Activated CD4-positive, alpha-beta T cell treated with anti-CD3 and anti-CD28 coated beads, Interleukin-2, amount 50 U/mL, for 48 hours (primary cell): ENCODE measurements around the gene MAP3K8.
"Not testable (repeated sequence)": the region's sequence is repeated elsewhere in the genome, so short reads cannot be mapped to it uniquely, and the experiment has no call there.

Experiments
- DNase-seq, 2 experiments: peaks; one replicate each; pipeline ENCODE4 v3.0.0-alpha.2; 2020

The MAP3K8 gene

DNA sequence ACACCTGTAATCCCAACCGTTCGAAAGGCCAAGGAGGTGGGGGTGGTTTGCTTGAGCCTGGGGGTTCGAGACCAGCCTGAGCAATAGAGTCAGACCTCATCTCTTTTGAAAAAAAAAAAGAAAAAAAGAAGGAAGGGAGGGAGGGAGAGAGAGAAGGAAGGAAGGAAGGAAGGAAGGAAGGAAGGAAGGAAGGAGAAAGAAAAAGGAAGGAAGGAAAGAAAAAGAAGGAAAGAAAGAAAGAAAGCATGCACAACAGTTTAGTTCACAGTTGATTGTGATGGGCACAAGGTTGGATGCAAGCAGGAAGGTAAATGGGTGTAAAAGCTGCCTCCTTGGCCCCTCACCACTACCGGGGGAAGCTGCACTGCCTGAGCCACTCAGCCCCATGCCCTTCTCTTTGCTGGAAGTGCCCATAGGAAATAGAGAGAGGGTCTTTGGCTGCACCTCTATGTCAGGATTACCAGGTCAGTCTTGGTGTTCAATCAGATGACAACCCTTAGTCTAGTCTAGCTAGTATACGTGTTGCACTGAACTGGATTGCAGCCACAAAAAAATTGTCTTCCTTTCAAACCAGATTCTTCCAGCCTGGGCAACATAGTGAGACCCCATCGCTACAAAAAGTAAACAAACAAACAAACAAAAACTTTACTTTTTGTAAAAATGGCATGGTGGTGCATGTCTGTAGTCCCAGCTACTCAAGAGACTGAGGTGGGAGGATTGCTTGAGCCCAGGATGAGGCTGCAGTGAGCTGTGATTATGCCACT, 20.0 kb downstream of the MAP3K8 start:
- DNase-seq: no peak

- no peak for DNase-seq
Measured at GRCh38 chr10:30454744-30455510, 20.9 kb downstream of the MAP3K8 start.

- no peak for DNase-seq
Measured at GRCh38 chr10:30455816-30456215, 21.8 kb downstream of the MAP3K8 start.

GRCh38 chr10:30456266-30456665, 22.3 kb downstream of the MAP3K8 start:
- DNase-seq: no peak

GRCh38 chr10:30459283-30459682, 25.3 kb downstream of the MAP3K8 start:
- no peak for DNase-seq

GRCh38 chr10:30460121-30460520, 26.1 kb downstream of the MAP3K8 start:
- DNase-seq: no peak

GRCh38 chr10:30462513-30462912, 28.5 kb downstream of the MAP3K8 start:
- no peak for DNase-seq

GRCh38 chr10:30463944-30464451, 30.0 kb downstream of the MAP3K8 start:
- DNase-seq: no peak

GRCh38 chr10:30464675-30465074, 30.7 kb downstream of the MAP3K8 start:
- no peak for DNase-seq

DNA sequence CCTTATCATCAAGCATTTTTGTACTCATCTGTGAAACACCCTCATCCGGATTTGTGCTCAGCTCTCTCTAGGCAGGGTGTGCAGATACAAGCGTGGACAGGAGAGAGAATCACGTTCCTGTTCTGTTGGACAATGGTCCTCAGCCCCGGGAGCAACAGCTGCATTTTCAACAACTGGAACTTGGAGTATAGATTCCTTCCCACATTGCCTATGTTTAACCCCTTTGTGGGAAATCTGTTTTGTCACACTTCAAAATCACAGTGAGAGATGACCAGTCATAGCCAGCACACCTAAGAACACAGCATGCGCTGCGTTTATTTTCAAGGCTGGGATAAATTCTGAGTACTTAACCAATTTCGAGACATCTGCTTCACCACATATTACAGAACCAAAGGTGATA, 32.5 kb downstream of the MAP3K8 start:
- no peak for DNase-seq

DNA sequence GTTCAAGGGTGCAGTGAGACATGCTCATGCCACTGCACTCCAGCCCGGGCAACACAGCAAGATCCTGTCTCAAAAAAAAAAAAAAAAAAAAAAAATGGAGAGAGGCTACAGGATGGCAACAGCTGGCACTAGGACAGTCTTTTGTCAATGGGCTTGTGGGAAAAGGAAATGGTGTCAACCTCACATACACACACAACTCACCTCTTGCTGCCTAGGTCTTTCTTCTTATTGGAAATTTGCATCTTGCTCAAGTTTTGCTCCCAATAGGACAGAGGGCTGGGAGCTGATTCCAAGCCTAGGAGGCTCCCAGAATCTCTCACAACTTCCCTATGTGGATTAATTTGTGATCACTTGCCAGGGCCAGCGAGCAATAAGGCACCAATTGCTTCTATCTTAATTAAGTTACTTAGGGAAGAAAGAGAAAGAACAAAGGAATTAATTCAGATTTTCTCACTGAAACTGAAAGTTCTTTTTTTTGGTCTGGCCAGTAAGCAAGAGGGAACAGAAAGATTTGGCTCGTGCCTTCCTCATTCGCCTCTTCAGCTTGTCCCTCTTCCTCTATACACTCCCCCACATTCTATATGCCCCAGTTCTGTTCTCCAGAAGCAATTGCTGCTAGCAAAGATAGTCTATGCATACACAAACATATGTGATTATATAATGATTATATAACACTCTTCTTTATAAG, 33.8 kb downstream of the MAP3K8 start:
- no peak for DNase-seq

DNA sequence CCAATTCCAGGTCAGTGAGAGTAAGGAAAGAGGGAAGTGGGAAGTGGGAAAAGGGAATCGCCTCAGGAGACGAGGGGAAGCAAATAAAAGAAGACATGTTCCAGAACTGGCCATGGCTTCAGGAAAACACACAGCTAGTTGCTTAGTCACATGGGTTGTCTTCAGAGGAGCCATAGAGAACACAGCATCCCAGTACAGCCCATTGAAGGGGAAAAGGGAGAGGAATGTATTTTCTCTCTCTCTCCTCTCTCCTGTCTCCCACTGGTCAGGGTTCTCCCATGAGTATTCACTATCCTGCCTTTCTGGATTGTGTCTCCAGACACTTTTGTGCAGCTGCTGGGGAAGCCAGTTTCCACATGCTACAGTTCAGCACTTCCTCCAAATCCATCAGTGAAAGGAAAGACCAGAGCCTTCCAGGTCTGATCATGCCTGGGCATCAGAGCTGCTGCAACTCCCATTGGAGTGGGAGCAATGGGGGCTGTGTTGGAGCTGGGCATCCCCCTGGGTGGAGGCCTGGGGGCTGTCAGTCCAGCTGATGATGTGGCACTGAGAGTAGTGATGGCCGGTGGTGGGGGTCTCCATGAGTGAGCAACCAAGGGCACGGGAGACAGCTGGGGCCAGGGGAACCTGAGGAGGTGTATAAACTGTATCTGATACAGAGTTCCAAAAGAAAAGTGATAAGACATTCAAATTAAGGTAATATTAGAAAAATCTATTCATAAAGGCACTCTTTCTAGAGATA, 38.6 kb downstream of the MAP3K8 start:
- DNase-seq: no peak

DNA sequence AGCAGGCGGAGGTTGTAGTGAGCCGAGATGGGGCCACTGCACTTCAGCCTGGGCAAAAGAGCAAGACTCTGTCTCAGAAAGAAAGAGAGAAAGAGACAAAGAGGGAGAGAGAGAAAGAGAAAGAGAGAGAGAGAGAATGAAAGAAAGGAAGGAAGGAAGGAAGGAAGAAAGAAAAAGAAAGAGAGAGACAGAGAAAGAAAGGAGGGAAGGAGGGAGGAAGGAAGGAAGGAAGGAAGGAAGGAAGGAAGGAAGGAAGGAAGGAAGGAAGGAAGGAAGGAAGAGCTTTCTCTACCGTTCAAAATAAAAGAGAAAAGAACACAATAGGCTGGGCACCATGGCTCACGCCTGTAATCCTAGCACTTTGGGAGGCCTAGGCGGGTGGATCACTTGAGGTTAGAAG, 41.5 kb downstream of the MAP3K8 start:
- DNase-seq: not testable (repeated sequence)

DNA sequence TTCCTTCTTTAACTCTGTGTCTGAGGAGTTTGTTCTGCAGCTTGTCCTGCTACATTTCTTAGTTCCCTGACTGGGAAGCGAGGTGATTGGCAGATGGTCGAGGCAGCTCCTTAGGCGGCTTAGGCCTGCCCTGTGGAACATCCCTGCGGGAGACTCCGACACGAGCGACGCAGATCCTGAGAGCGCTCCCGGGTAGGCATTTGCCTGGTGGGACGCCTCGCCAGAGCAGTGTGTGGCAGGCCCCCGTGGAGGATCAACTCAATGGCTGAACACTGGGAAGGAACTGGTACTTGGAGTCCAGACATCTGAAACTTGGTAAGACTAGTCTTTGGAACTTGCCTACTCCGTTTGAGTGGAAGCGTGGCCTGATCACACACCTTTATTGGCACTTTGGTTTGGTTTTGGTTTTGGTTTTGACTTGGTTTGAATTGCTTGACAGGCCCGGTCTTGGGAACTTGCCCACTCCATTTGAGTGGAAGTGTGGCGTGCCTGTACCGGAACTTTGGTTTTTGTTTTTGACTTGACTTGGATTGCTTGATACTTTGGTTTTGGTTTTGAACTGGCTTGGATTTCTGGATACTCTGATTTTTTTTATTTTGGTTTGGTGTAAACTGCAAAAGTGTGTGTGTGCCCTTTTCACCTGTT, 42.6 kb downstream of the MAP3K8 start:
- no peak for DNase-seq

DNA sequence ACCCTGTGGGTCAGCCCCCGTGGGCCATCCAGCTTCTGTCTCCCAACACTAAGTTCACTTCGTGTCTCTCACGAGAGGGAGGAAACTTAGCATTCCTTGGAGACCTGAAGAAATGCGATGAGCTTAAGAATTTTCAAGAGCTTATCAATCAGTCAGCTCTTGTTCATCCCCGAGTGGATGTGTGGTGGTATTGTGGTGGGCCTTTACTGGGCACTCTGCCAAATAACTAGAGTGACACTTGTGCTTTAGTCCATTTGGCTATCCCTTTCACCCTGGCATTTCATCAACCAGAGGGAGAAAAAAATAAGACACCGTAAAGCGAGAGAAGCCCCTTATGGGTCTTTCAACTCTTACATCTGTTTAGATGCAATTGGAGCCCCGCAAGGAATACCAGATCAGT, 45.5 kb downstream of the MAP3K8 start:
- not testable (repeated sequence) for DNase-seq

DNA sequence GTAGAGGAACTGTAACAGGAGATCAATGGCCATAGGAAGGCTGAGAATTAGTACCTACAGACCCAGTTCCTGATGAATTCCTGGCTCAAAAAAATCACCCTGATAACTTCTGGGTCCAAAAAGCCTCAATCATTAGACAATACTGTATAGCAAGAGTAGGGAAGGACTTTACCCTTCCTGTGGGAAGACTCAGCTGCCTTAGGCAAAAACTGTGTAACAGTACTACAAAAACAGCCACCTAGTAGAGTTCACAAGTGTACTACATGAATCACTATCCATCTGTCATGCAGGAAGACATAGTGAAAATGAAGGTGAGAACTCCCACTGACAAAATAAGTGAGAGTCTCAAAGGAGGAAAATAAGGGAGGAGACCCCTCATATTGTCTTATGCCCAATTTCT, 47.6 kb downstream of the MAP3K8 start:
- DNase-seq: no peak

GRCh38 chr10:30488316-30488715, 54.3 kb downstream of the MAP3K8 start:
- no peak for DNase-seq

DNA sequence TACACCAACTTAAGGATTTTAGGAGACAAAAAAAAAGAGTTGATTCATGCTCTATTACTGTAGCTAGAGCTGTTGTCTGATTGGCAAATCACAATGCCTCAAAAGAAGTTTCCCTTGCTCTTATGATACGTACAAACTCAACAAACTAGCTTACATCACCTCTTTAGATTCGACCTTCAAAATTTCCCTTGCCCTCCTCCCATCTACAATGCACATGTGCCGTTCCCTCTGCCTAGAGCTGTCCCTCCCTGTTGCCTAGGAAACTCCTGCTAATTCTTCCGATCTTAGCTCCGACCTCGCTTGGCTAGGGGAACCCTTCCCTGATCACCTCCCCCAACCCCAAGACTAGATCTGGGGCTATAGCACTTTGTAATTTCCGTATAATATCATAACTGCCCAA, 55.4 kb downstream of the MAP3K8 start:
- DNase-seq: no peak

- DNase-seq: no peak
Measured at GRCh38 chr10:30490289-30491000, 56.5 kb downstream of the MAP3K8 start.

DNA sequence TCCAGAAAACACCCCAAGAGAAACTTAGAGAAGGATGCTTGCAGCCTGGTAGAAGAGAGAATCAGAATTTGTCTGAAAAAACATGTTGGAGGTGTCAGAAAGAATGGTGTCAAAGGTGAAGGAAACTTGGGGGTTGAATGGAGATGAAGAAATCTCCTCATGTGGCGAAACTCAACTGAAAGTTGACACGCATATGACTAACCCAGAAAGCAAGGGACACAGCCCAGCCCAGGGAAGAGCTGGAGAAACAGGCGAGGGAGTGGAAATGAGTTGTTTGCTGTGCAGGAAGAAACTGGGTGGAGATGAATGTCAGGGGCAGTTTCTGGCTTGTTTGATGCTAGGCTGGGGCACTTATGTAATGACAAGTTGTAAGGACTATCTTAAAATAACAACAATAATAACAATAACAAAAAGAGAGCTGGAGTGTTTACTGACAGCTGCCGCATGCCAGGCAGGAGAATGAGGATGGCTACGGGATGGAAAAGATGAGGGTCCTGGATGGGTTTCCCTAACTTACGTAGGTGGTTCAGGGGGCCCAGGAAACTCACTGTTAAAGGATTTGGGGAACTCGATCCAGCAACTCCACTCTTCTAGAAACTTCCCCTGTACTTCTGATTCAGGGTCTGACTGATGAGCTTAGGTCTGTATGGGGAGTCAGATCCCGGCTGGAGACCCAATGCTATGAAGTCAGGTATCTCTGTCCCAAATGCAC, 57.4 kb downstream of the MAP3K8 start:
- DNase-seq: no peak

DNA sequence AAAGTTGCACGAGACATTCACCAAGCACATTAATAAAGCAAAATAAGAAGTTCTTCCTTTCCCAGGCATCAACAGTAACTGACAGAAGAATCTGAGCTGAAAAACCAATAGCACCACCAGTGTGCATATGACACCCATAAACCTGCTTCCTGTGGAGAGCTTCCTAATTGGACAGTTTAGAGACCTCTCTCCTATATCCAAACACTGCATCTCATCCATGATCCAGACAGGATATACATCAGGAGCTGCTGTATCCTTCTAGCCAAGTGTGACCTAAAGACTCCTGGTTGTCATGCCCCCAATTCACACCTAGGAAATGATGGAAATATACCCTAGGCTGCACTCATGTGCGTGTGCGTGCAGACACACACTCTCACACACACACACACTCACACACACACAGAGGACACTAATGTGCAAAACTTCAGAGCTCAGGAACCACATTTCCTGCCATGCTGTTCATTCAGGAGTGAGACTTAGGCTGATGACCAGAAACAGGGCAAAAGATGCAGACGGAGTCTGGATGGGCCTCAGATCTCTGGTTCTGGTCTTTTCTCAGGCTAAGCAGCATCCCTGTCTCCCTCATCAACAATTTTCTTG, 58.0 kb downstream of the MAP3K8 start:
- DNase-seq: no peak
